Aorta (tissue), 5 donors: ENCODE data around the gene DAPK1. TPM values are rescaled to one million over a fixed set of nuclear protein-coding genes. Genes with fewer than 3 reads are reported as not detected.

ENCODE experiments used
- ATAC-seq: fragments of 200-7000 bp; cut with Tn5 transposase; one replicate; pipeline ENCODE4 v1.9.1; 2022; ENCODE audit warnings: moderate library complexity; ENCODE audit not compliant: low FRiP score
- DNase-seq, 2 donors: peaks; one replicate each; pipeline ENCODE4 v3.0.0-alpha.2; 2020
- H3K27ac ChIP-seq, 2 donors: one replicate each; pipeline ENCODE4 v1.5.1; 2013; ENCODE audit warnings: low read length in 2 of 2, mild to moderate bottlenecking in 2 of 2, moderate library complexity in 2 of 2, control low read depth in 1 of 2, inconsistent platforms in 1 of 2, low read depth in 1 of 2
- H3K27me3 ChIP-seq, 2 donors: one replicate each; pipeline ENCODE4 v1.6.1; 2013; ENCODE audit warnings: control low read depth in 1 of 2, low read length in 1 of 2, mild to moderate bottlenecking in 1 of 2, moderate library complexity in 1 of 2; ENCODE audit not compliant: insufficient read depth in 2 of 2, control insufficient read depth in 1 of 2
- H3K36me3 ChIP-seq, 2 donors: one replicate each; pipeline ENCODE4 v1.6.1; 2013; ENCODE audit warnings: control low read depth in 1 of 2, low read length in 1 of 2, mild to moderate bottlenecking in 1 of 2; ENCODE audit not compliant: insufficient read depth in 2 of 2, control insufficient read depth in 1 of 2
- H3K4me1 ChIP-seq, 2 donors: one replicate each; pipeline ENCODE4 v1.6.1; 2013; ENCODE audit warnings: low read length in 2 of 2, control low read depth in 1 of 2, mild to moderate bottlenecking in 1 of 2, moderate library complexity in 1 of 2; ENCODE audit not compliant: insufficient read depth in 2 of 2, control insufficient read depth in 1 of 2
- H3K4me3 ChIP-seq, 2 donors: one replicate each; pipeline ENCODE4 v1.5.1; 2013; ENCODE audit warnings: low read length in 2 of 2, control low read depth in 1 of 2, mild to moderate bottlenecking in 1 of 2
- H3K9me3 ChIP-seq: one replicate; pipeline ENCODE4 v1.6.1; 2013; ENCODE audit warnings: mild to moderate bottlenecking, low read length; ENCODE audit not compliant: control insufficient read depth
- WGBS, 2 donors: extraction: QIAGEN DNeasy Blood & Tissue Kit; methylation state at CpG; one replicate each; pipeline ENCODE4 v1.1.7; 2013; 5-methylcytosine and 5-hydroxymethylcytosine counted together
- intact Hi-C, 2 donors: fragments of 100-400 bp; cut with DNase I; formaldehyde crosslinking; loops; one replicate each; pipeline versions ENCODE4 v1.14.2 to v1.15.0; 2022
- polyA plus RNA-seq, 2 donors: library from polyadenylated mRNA; stranded (reverse); fragments of 200-250 nt; gene quantifications; one replicate each; pipeline ENCODE4 v1.2.3, GENCODE V29; 2013
- total RNA-seq, 2 donors: library from RNA; stranded (reverse); fragmentation: NEBNext Ultra II Directional; extraction: Animal tissue kit (Norgen Biotek cat#: 25700); gene quantifications; one replicate each; pipeline ENCODE4 v1.2.1, GENCODE V29; 2021
- donor health status: healthy with polysubstance abuse.
- donor health status: Bipolar disorder and iron deficiency.
- donor health status: DM: no; HTN: no; CAD: no.
- donor health status: DM: no; HTN: no; CAD: no.
- donor health status: DM: yes; HTN: yes; CAD: no.

The DAPK1 gene
- total and polyA plus RNA-seq, 4 donors: 6.5 to 41.7 (median 21.7) TPM

DNA sequence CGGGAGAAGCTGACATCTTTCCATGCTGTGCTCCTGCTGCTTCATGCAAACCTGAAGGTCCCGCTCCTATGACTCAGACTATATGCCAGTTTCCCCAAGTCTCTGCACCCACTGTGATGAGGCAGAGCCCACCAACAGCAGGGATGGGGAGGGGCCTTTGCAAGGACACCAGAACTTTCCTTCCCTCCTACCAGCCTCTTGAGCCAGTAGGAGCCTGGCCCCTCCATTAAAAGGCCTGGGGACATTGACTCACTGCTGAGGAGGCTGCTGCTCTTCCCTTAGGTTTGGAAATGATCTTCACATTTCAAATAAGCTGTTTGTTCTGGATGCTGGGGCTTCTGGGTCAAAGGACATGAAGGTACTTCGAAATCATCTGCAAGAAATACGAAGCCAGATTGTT is 202.2 kb downstream of the DAPK1 start:
- no peaks in the 10 kb centered on the region for H3K4me1 ChIP-seq
- H3K27me3 ChIP-seq: no peaks in the 10 kb centered on the region
- no peak for DNase-seq
- H3K27ac ChIP-seq: no peak overlapping the region
- intact Hi-C loops: no loop called here
- H3K36me3 ChIP-seq: no peaks in the 10 kb centered on the region
- 93 to 98% methylated on average over 4 of the region's 4 CpGs for WGBS, 2 donors
- ATAC-seq: no peak
- H3K4me3 ChIP-seq: no peak overlapping the region
- H3K9me3 ChIP-seq: no peaks in the 10 kb centered on the region

DNA sequence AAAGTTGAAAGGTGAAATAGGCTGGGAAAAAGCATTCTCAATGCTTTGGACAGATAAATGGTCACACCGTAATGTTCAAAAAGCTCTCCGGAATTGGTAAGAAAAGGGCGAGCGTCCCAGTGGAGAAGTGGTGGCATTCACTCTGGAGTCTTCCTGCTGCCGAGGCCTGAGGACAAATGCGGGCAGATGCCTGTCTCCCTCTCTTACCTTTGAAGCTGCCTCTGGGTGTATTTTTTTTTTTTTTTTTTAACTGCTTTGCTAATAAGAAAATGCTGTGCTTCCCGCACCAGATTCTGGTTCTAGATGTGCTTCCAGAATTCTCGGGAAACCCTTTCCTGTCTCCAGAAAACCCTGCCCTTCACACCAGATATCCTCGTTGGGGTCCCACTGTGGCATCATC is 203.8 kb downstream of the DAPK1 start:
- Histone ChIP-seq H3K4me1 (no peaks in the 10 kb centered on the region), H3K9me3 (no peaks in the 10 kb centered on the region), H3K27ac (no peak overlapping the region), H3K27me3 (no peaks in the 10 kb centered on the region), H3K4me3 (no peak overlapping the region), H3K36me3 (no peaks in the 10 kb centered on the region)
- 88 to 89% methylated on average over 9 of the region's 9 CpGs for WGBS, 2 donors
- ATAC-seq (no peak), DNase-seq (no peak)
- intact Hi-C loops: no loop called here

DNA sequence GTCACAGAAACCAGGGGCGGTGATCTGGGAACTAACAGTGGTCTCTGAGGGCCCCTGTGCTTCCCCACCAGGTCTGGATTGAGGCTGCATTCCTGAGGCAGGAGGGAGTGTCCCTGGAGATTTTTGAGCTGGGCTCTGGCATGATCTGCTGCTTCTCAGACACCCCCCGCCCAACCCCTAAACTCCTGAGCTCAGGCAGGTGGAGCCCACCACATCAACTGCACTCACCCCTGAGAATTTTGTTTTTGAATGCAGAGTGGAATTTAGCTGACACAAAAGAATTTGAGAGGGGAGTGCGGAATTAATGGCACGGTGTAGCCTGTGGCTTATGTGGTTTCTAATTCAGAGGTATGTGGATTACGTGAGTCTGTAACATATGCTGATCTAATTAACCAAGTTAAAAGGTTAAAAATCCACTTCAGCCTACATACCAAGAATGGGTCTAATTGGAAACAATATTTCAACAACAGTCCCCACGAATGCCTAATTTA is 204.3 kb downstream of the DAPK1 start:
- ATAC-seq (no peak), DNase-seq (peak in 1 of 2 donors; percentile 44)
- intact Hi-C loops: no loop called here
- no peaks in the 10 kb centered on the region for H3K9me3 ChIP-seq
- H3K4me3 ChIP-seq: no peak overlapping the region
- no peaks in the 10 kb centered on the region for H3K4me1 ChIP-seq
- no peaks in the 10 kb centered on the region for H3K36me3 ChIP-seq
- no peaks in the 10 kb centered on the region for H3K27me3 ChIP-seq
- WGBS, 2 donors: 81 to 84% methylated on average over 6 of the region's 6 CpGs
- no peak overlapping the region for H3K27ac ChIP-seq

DNA sequence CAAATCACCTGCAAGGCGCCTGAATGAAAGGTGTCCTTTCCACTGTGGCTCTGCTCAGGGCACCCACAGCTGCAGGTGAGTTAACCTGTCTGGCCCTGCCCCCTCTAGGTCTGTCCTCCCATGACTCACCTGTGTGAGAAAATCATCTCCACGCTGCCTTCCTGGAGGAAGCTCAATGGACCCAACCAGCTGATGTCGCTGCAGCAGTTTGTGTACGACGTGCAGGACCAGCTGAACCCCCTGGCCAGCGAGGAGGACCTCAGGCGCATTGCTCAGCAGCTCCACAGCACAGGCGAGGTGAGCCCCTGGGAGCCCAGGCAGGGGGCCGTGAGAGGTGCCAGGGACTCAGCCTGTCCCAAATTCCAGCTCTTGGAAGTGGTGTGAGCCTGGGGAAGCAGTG is 205.3 kb downstream of the DAPK1 start:
- Histone ChIP-seq H3K9me3 (no peaks in the 10 kb centered on the region), H3K27me3 (no peaks in the 10 kb centered on the region), H3K4me3 (no peak overlapping the region), H3K36me3 (no peaks in the 10 kb centered on the region), H3K27ac (no peak overlapping the region), H3K4me1 (no peaks in the 10 kb centered on the region)
- intact Hi-C loops: no loop called here
- ATAC-seq (no peak), DNase-seq (peak in 1 of 2 donors; percentile 51)
- WGBS, 2 donors: 91% methylated on average over 9 of the region's 9 CpGs

DNA sequence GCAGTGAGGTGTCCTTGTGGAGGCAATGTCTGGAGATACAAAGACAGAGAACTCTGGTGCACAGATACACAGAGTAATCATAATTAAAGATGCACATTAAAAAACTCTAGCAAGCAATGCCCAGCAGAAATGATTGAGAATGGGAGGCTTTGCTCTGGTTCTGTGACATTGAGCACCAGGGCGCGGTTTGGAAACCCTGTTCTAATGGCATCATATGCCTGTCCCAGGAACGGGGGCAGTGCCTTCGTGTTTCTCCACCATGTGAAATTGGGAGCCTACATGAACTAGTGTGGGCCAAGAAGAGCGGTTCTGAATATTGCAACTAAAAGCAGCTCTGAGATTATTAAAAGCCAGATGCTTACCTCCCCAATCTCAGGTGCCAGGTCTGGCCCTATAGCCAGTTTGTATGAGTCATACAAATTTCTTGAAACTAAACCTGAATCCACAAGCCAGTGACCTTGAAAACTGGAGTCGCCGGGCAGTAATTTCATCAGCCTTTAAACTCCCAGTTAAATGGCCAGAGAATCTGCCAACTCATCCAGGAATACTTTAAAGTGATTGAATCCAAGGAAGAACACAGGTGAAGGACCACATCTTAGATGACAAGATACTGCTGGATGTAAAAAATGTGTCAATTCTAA is 206.1 kb downstream of the DAPK1 start:
- intact Hi-C loops: no loop called here
- no peaks in the 10 kb centered on the region for H3K36me3 ChIP-seq
- no peaks in the 10 kb centered on the region for H3K4me1 ChIP-seq
- H3K9me3 ChIP-seq: no peaks in the 10 kb centered on the region
- H3K4me3 ChIP-seq: no peak overlapping the region
- H3K27ac ChIP-seq: no peak overlapping the region
- no peaks in the 10 kb centered on the region for H3K27me3 ChIP-seq
- ATAC-seq (no peak), DNase-seq (peak in 1 of 2 donors; percentile 59)
- 81 to 95% methylated on average over 7 of the region's 7 CpGs for WGBS, 2 donors

DNA sequence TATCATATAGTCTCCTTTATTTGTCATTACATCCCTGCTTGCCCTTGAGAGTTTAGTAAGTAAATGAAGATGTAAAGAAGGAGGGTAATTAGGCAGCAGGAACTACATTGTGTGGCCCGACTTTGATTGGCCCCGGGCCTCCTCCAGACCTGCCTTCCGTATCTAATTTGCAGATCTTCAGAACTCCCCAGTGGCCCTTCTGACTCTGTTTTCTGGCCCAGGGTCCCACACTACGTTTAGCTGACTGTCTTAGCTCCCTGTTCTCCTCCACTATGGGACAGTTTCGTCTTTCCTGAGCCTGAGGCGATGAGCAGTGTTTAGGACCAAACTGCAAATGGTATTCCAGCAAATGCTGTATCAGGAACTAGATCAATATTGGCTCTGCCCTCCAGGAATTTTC is 206.7 kb downstream of the DAPK1 start:
- no peaks in the 10 kb centered on the region for H3K9me3 ChIP-seq
- no peak overlapping the region for H3K27ac ChIP-seq
- DNase-seq (no peak), ATAC-seq (no peak)
- 85 to 92% methylated on average over 6 of the region's 6 CpGs for WGBS, 2 donors
- no peak overlapping the region for H3K4me3 ChIP-seq
- no peaks in the 10 kb centered on the region for H3K27me3 ChIP-seq
- intact Hi-C loops: no loop called here
- H3K36me3 ChIP-seq: no peaks in the 10 kb centered on the region
- H3K4me1 ChIP-seq: no peaks in the 10 kb centered on the region

DNA sequence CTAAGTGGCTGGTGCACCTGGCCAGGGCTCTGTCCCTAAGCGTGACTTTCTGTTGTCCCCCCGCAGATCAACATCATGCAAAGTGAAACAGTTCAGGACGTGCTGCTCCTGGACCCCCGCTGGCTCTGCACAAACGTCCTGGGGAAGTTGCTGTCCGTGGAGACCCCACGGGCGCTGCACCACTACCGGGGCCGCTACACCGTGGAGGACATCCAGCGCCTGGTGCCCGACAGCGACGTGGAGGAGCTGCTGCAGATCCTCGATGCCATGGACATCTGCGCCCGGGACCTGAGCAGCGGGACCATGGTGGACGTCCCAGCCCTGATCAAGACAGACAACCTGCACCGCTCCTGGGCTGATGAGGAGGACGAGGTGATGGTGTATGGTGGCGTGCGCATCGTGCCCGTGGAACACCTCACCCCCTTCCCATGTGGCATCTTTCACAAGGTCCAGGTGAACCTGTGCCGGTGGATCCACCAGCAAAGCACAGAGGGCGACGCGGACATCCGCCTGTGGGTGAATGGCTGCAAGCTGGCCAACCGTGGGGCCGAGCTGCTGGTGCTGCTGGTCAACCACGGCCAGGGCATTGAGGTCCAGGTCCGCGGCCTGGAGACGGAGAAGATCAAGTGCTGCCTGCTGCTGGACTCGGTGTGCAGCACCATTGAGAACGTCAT is 208.5 kb downstream of the DAPK1 start:
- Histone ChIP-seq H3K27ac (no peak overlapping the region), H3K9me3 (no peaks in the 10 kb centered on the region), H3K36me3 (no peaks in the 10 kb centered on the region), H3K4me3 (no peak overlapping the region), H3K27me3 (no peaks in the 10 kb centered on the region), H3K4me1 (no peaks in the 10 kb centered on the region)
- ATAC-seq (no peak), DNase-seq (peak in 1 of 2 donors; percentile 69)
- intact Hi-C loops: no loop called here
- 97% methylated on average over 39 of the region's 39 CpGs for WGBS, 2 donors

DNA sequence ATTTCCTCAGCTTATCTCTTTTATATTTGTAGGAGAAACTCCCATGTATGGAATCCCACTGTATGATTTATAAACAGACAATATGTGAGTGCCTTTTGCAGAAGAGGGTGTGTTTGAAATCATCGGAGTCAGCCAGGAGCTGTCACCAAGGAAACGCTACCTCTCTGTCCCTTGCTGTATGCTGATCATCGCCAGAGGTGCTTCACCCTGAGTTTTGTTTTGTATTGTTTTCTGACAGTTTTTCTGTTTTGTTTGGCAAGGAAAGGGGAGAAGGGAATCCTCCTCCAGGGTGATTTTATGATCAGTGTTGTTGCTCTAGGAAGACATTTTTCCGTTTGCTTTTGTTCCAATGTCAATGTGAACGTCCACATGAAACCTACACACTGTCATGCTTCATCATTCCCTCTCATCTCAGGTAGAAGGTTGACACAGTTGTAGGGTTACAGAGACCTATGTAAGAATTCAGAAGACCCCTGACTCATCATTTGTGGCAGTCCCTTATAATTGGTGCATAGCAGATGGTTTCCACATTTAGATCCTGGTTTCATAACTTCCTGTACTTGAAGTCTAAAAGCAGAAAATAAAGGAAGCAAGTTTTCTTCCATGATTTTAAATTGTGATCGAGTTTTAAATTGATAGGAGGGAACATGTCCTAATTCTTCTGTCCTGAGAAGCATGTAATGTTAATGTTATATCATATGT is 210.3 kb downstream of the DAPK1 start:
- ATAC-seq: no peak
- H3K4me3 ChIP-seq: no peak overlapping the region
- no peak for DNase-seq
- H3K27ac ChIP-seq: no peak overlapping the region
- H3K36me3 ChIP-seq: no peaks in the 10 kb centered on the region
- no peaks in the 10 kb centered on the region for H3K27me3 ChIP-seq
- WGBS, 2 donors: 83 to 85% methylated on average over 6 of the region's 6 CpGs
- H3K4me1 ChIP-seq: no peaks in the 10 kb centered on the region
- H3K9me3 ChIP-seq: no peaks in the 10 kb centered on the region
- intact Hi-C loops: no loop called here
